DOHH2 (cell line): ENCODE results near the gene WLS.

Source experiments
- H3F3A ChIP-seq: fragments of 200-600 bp; sonication (generic), shearing (Covaris generic); 2 replicates; pipeline ENCODE4 v1.6.0; 2016; ENCODE audit warnings: antibody characterized with exemption, mild to moderate bottlenecking; ENCODE audit not compliant: control insufficient read depth, insufficient read depth
- H3K27ac ChIP-seq: fragments of 200-600 bp; sonication (generic); 2 replicates; pipeline ENCODE4 v1.5.1; 2014; ENCODE audit warnings: low read depth, mild to moderate bottlenecking, low read length, moderate library complexity
- H3K27me3 ChIP-seq: fragments of 200-600 bp; sonication (generic); 2 replicates; pipeline ENCODE4 v1.6.1; 2014; ENCODE audit warnings: mild to moderate bottlenecking, low read length, mixed read lengths; ENCODE audit not compliant: control insufficient read depth
- H3K36me3 ChIP-seq: fragments of 200-600 bp; sonication (generic); 2 replicates; pipeline ENCODE4 v1.6.1; 2014; ENCODE audit warnings: mild to moderate bottlenecking, low read length, moderate library complexity, mixed read lengths; ENCODE audit not compliant: control insufficient read depth
- H3K4me1 ChIP-seq: fragments of 200-600 bp; sonication (generic); 2 replicates; pipeline ENCODE4 v1.6.1; 2014; ENCODE audit warnings: mild to moderate bottlenecking, low read length, mixed read lengths; ENCODE audit not compliant: control insufficient read depth
- H3K4me2 ChIP-seq: fragments of 200-600 bp; sonication (generic); 2 replicates; pipeline ENCODE4 v1.6.0; 2014; ENCODE audit warnings: mild to moderate bottlenecking, low read length, moderate library complexity
- H3K4me3 ChIP-seq: fragments of 200-600 bp; sonication (generic); 2 replicates; pipeline ENCODE4 v1.5.1; 2014; ENCODE audit warnings: mild to moderate bottlenecking, low read length, mixed read lengths
- H3K79me2 ChIP-seq: fragments of 200-600 bp; sonication (generic); 2 replicates; pipeline ENCODE4 v1.6.1; 2014; ENCODE audit warnings: mild to moderate bottlenecking, low read length, mixed read lengths; ENCODE audit not compliant: control insufficient read depth
- H3K9me2 ChIP-seq: fragments of 200-600 bp; sonication (generic); replicated peaks from 2 replicates; pipeline ENCODE4 v1.6.1; 2014; ENCODE audit warnings: mild to moderate bottlenecking, low read length, mixed read lengths; ENCODE audit not compliant: control insufficient read depth
- H3K9me3 ChIP-seq: fragments of 200-600 bp; sonication (generic); 2 replicates; pipeline ENCODE4 v1.6.1; 2014; ENCODE audit warnings: antibody characterized with exemption, low read length, mixed read lengths; ENCODE audit not compliant: control insufficient read depth, insufficient read depth
- H4K20me1 ChIP-seq: fragments of 200-600 bp; sonication (generic); 2 replicates; pipeline ENCODE4 v1.6.0; 2014; ENCODE audit warnings: low read depth, mild to moderate bottlenecking, antibody characterized with exemption, low read length, moderate library complexity; ENCODE audit not compliant: control insufficient read depth, insufficient read depth
- CTCF ChIP-seq: fragments of 200-600 bp; sonication (generic); IDR thresholded peaks from one replicate; pipeline ENCODE4 v1.5.1; 2014; ENCODE audit warnings: antibody characterized with exemption, mild to moderate bottlenecking, low read depth, low read length; ENCODE audit not compliant: poor library complexity, severe bottlenecking
- EZH2phosphoT487 ChIP-seq: fragments of 200-600 bp; sonication (generic); IDR thresholded peaks from 2 replicates; pipeline ENCODE4 v1.6.1; 2017; ENCODE audit warnings: borderline replicate concordance, mild to moderate bottlenecking, antibody characterized with exemption, low read length, moderate library complexity, mixed read lengths

WLS gene

GRCh38 chr1:68145418-68146126, 86.8 kb downstream of the WLS start:
- no peaks in the 10 kb centered on the region for H4K20me1 ChIP-seq
- H3K9me3 ChIP-seq: no peaks in the 10 kb centered on the region
- no peaks in the 10 kb centered on the region for H3K27me3 ChIP-seq
- H3K4me1 ChIP-seq: no peaks in the 10 kb centered on the region
- H3K4me3 ChIP-seq: no peak overlapping the region
- no peaks in the 10 kb centered on the region for H3K79me2 ChIP-seq
- H3F3A ChIP-seq: no peaks in the 10 kb centered on the region
- no peaks in the 10 kb centered on the region for H3K9me2 ChIP-seq
- no peak overlapping the region for H3K4me2 ChIP-seq
- no peak for TF ChIP-seq CTCF
- no peak for TF ChIP-seq EZH2phosphoT487
- no peak overlapping the region for H3K27ac ChIP-seq
- no peaks in the 10 kb centered on the region for H3K36me3 ChIP-seq

DNA sequence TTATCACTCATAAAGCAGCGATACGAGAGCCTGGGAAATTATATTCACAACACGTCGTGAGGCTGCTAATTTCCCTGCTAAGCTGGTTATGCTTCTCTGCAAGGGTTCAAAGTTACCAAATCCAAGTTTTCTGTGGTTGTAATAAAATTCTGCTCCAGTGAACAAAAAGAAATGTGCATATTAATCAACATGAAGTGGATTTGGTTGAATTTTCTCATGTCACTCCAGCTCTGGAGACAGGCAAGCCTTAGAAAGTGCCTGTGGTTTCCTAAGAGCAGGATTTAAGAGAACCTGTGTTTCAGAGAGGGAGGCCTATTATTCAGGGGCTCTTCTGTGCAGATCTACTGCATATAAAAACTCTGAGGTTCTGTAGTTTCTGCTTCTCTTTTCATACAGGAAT, 87.5 kb downstream of the WLS start:
- no peaks in the 10 kb centered on the region for H3K36me3 ChIP-seq

DNA sequence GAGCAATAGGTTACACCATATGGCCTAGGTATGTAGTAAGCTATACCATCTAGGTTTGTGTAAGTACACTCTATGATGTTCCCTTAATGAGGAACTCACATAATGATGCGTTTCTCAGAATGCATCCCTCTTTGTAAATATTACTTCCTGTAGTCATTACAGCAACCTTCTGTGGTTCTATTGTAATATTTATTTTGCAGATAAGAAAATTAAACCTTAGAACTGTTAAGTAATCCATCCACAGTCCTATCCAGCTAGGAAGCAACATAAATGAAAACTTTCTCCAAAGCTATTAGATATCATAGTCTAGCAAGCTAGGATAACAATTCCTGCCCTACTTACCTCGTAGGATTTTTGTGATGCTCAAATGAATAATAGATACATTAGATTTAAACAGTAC, 88.7 kb downstream of the WLS start:
- H3K79me2 ChIP-seq: no peaks in the 10 kb centered on the region
- no peak overlapping the region for H3K4me3 ChIP-seq
- no peaks in the 10 kb centered on the region for H3K4me1 ChIP-seq
- H3K4me2 ChIP-seq: no peak overlapping the region
- no peaks in the 10 kb centered on the region for H3K9me2 ChIP-seq
- TF ChIP-seq CTCF (no peak), EZH2phosphoT487 (no peak)
- H3K27me3 ChIP-seq: no peaks in the 10 kb centered on the region
- H4K20me1 ChIP-seq: no peaks in the 10 kb centered on the region
- no peaks in the 10 kb centered on the region for H3F3A ChIP-seq
- H3K27ac ChIP-seq: no peak overlapping the region
- no peaks in the 10 kb centered on the region for H3K9me3 ChIP-seq
- H3K36me3 ChIP-seq: no peaks in the 10 kb centered on the region

More for the DNA sequence above, 87.5 kb downstream of the WLS start:
- H3K4me1 ChIP-seq: no peaks in the 10 kb centered on the region
- H3K27ac ChIP-seq: no peak overlapping the region
- no peak overlapping the region for H3K4me3 ChIP-seq
- TF ChIP-seq CTCF (no peak), EZH2phosphoT487 (no peak)
- no peaks in the 10 kb centered on the region for H3K79me2 ChIP-seq
- H3K9me2 ChIP-seq: no peaks in the 10 kb centered on the region
- no peaks in the 10 kb centered on the region for H4K20me1 ChIP-seq
- H3K9me3 ChIP-seq: no peaks in the 10 kb centered on the region
- no peak overlapping the region for H3K4me2 ChIP-seq
- no peaks in the 10 kb centered on the region for H3K27me3 ChIP-seq
- H3F3A ChIP-seq: no peaks in the 10 kb centered on the region
